WERI-Rb-1 (cell line): ENCODE data around the gene CR2.

Experiments
- DNase-seq: peaks from one replicate; pipeline ENCODE4 v3.0.0-alpha.2; 2020
- H3K27ac ChIP-seq: fragments of 250-450 bp; sonication (Bioruptor Pico); 2 replicates; pipeline ENCODE4 v1.5.1; 2020; ENCODE audit warnings: mild to moderate bottlenecking, moderate library complexity
- H3K27me3 ChIP-seq: fragments of 250-450 bp; sonication (Bioruptor Pico); 2 replicates; pipeline ENCODE4 v1.5.1; 2021; ENCODE audit warnings: mild to moderate bottlenecking, low read depth, moderate library complexity; ENCODE audit not compliant: insufficient read depth, severe bottlenecking
- H3K36me3 ChIP-seq: fragments of 250-450 bp; sonication (Bioruptor Pico); 2 replicates; pipeline ENCODE4 v1.5.1; 2020; ENCODE audit warnings: mild to moderate bottlenecking, moderate library complexity
- H3K4me3 ChIP-seq: 2 replicates; pipeline ENCODE4 v1.5.1; 2011; ENCODE audit warnings: low read depth, mild to moderate bottlenecking, control low read depth, low read length
- H3K9me3 ChIP-seq: fragments of 250-450 bp; sonication (Bioruptor Pico); 2 replicates; pipeline ENCODE4 v1.5.1; 2021; ENCODE audit warnings: mild to moderate bottlenecking, moderate library complexity; ENCODE audit not compliant: severe bottlenecking
- CTCF ChIP-seq: IDR thresholded peaks from 2 replicates; pipeline ENCODE4 v1.5.1; 2011; ENCODE audit warnings: low read depth, mild to moderate bottlenecking, control low read depth, inconsistent platforms, low read length

CR2 gene

GRCh38 chr1:207501071-207501470 is 46.9 kb downstream of the CR2 start:
- DNase-seq, result no peak
- Histone ChIP-seq H3K9me3 (peaks cover 5% of the 10 kb centered on the region), H3K4me3 (no peak overlapping the region), H3K36me3 (no peaks in the 10 kb centered on the region), H3K27ac (no peak overlapping the region), H3K27me3 (peaks cover 98% of the 10 kb centered on the region)
- no peak for TF ChIP-seq CTCF

GRCh38 chr1:207502726-207503125 is 48.6 kb downstream of the CR2 start:
- no peaks in the 10 kb centered on the region for H3K36me3 ChIP-seq
- TF ChIP-seq CTCF, result no peak
- H3K4me3 ChIP-seq, result no peak overlapping the region
- DNase-seq, result no peak
- H3K27me3 ChIP-seq, result peaks cover 98% of the 10 kb centered on the region
- peaks cover 5% of the 10 kb centered on the region for H3K9me3 ChIP-seq
- no peak overlapping the region for H3K27ac ChIP-seq

GRCh38 chr1:207503950-207504349 is 49.8 kb downstream of the CR2 start:
- no peaks in the 10 kb centered on the region for H3K36me3 ChIP-seq
- no peak overlapping the region for H3K4me3 ChIP-seq
- no peak for TF ChIP-seq CTCF
- H3K27me3 ChIP-seq, result peaks cover 100% of the 10 kb centered on the region
- H3K9me3 ChIP-seq, result peaks cover 5% of the 10 kb centered on the region
- no peak overlapping the region for H3K27ac ChIP-seq
- no peak for DNase-seq

GRCh38 chr1:207504438-207504837 is 50.3 kb downstream of the CR2 start:
- no peak for DNase-seq
- H3K27ac ChIP-seq, result no peak overlapping the region
- peaks cover 5% of the 10 kb centered on the region for H3K9me3 ChIP-seq
- H3K36me3 ChIP-seq, result no peaks in the 10 kb centered on the region
- H3K27me3 ChIP-seq, result peaks cover 100% of the 10 kb centered on the region
- H3K4me3 ChIP-seq, result no peak overlapping the region
- no peak for TF ChIP-seq CTCF

- no peaks in the 10 kb centered on the region for H3K36me3 ChIP-seq
Measured at GRCh38 chr1:207510444-207510843, 56.3 kb downstream of the CR2 start.

More at GRCh38 chr1:207510444-207510843, 56.3 kb downstream of the CR2 start:
- no peak for TF ChIP-seq CTCF
- Histone ChIP-seq H3K9me3 (no peaks in the 10 kb centered on the region), H3K27ac (no peak overlapping the region), H3K4me3 (no peak overlapping the region), H3K27me3 (peaks cover 75% of the 10 kb centered on the region)
- DNase-seq, result no peak
